GM12864 (cell line): Measurements from ENCODE around the gene UGDH.
"Not testable (repeated sequence)": the region's sequence is repeated elsewhere in the genome, so short reads cannot be mapped to it uniquely, and the experiment has no call there.

Source experiments
- DNase-seq: peaks from one replicate; pipeline ENCODE4 v3.0.0-alpha.2; 2011; ENCODE audit warnings: low read depth
- H3K4me3 ChIP-seq: 2 replicates; pipeline ENCODE4 v1.5.1; 2011; ENCODE audit warnings: mild to moderate bottlenecking, low read depth, low read length, control low read depth
- CTCF ChIP-seq: IDR thresholded peaks from 2 replicates; pipeline ENCODE4 v1.5.1; 2011; ENCODE audit warnings: low read depth, mild to moderate bottlenecking, moderate library complexity, low read length, control low read depth, inconsistent platforms; ENCODE audit errors: missing control alignments

Gene UGDH

GRCh38 chr4:39544580-39545315, 17.5 kb upstream of the UGDH start:
- no peak overlapping the region for H3K4me3 ChIP-seq
- no peak for TF ChIP-seq CTCF
- no peak for DNase-seq

GRCh38 chr4:39544080-39544479, 16.8 kb upstream of the UGDH start:
- H3K4me3 ChIP-seq, DNase-seq: not testable (repeated sequence)

GRCh38 chr4:39543034-39543433, 15.8 kb upstream of the UGDH start:
- no peak for DNase-seq
- no peak for TF ChIP-seq CTCF
- no peak overlapping the region for H3K4me3 ChIP-seq

GRCh38 chr4:39542611-39543012, 15.4 kb upstream of the UGDH start:
- no peak for TF ChIP-seq CTCF
- no peak for DNase-seq
- H3K4me3 ChIP-seq, result no peak overlapping the region

GRCh38 chr4:39541987-39542610, 14.9 kb upstream of the UGDH start:
- TF ChIP-seq CTCF, result no peak
- no peak for DNase-seq
- H3K4me3 ChIP-seq, result no peak overlapping the region

GRCh38 chr4:39539089-39539611, 11.9 kb upstream of the UGDH start:
- no peak for DNase-seq
- no peak overlapping the region for H3K4me3 ChIP-seq
- TF ChIP-seq CTCF, result no peak

- no peak for TF ChIP-seq CTCF
- DNase-seq, result no peak
- H3K4me3 ChIP-seq, result no peak overlapping the region
Measured at GRCh38 chr4:39533541-39533940, 6.3 kb upstream of the UGDH start.

- not testable (repeated sequence) for DNase-seq
Measured at GRCh38 chr4:39532237-39532636, 5.0 kb upstream of the UGDH start.

More at GRCh38 chr4:39532237-39532636, 5.0 kb upstream of the UGDH start:
- not testable (repeated sequence) for H3K4me3 ChIP-seq
